GM12878 (cell line): ENCODE data around the gene BNC2. TPM values are rescaled to one million over a fixed set of nuclear protein-coding genes. Genes with fewer than 3 reads are reported as not detected.

Experiments used
- ATAC-seq: fragments of 200-7000 bp; cut with Tn5 transposase; 3 replicates; pipeline ENCODE4 v1.9.1; 2020; ENCODE audit warnings: mild to moderate bottlenecking, moderate library complexity
- BruUV-seq: library from RNA; stranded (reverse); fragments of 400-500 nt; replicated peaks from 2 replicates; lab custom pipeline; 2021; lab: Mats Ljungman, UMichigan
- CTCF ChIA-PET: fragments of 300-600 bp; sonication (Branson Sonifier 250); formaldehyde crosslinking; extraction: SDS; loops from one replicate; lab custom pipeline; 2021; ENCODE audit warnings: inconsistent platforms; lab: Yijun Ruan, JAX
- POLR2A ChIA-PET: fragments of 350-600 bp; formaldehyde crosslinking; extraction: SDS; loops from one replicate; lab custom pipeline; 2021; ENCODE audit warnings: inconsistent platforms; lab: Charles Lee
- RAD21 ChIA-PET: fragments of 300-600 bp; sonication (Branson Sonifier 250); formaldehyde crosslinking; loops from one replicate; lab custom pipeline; 2023; ENCODE audit warnings: antibody characterized with exemption; ENCODE audit not compliant: unreplicated experiment; lab: Charles Lee
- SMC1A ChIA-PET: fragments of 300-600 bp; sonication (Branson Sonifier 250); formaldehyde crosslinking; loops from one replicate; lab custom pipeline; 2023; ENCODE audit not compliant: unreplicated experiment, uncharacterized antibody; lab: Charles Lee
- DNase-seq: peaks from one replicate; pipeline ENCODE4 v3.0.0-alpha.2; 2011; ENCODE audit warnings: low read depth, low spot score
- FAIRE-seq: peaks from 3 replicates; lab custom pipeline; 2011; peaks lifted over from hg19 to GRCh38; lab: Jason Lieb, UNC
- H2AFZ ChIP-seq: 2 replicates; pipeline ENCODE4 v1.6.0; 2011; ENCODE audit warnings: low read depth, low read length, control low read depth; ENCODE audit not compliant: control insufficient read depth
- H3K27ac ChIP-seq: 2 replicates; pipeline ENCODE4 v1.5.1; 2011; ENCODE audit warnings: control low read depth; ENCODE audit not compliant: control insufficient read depth, insufficient read depth
- H3K27me3 ChIP-seq, 2 experiments: replicated peaks in 1 of 2; 2 replicates each; pipeline versions ENCODE4 v1.6.0 to v1.6.1; 2011; ENCODE audit warnings: low read length in 1 of 2; ENCODE audit not compliant: control insufficient read depth in 2 of 2, insufficient read depth in 2 of 2
- H3K36me3 ChIP-seq, 2 experiments: 2 replicates each; pipeline ENCODE4 v1.5.1; 2011; ENCODE audit warnings: low read length in 1 of 2; ENCODE audit not compliant: control insufficient read depth in 2 of 2, insufficient read depth in 2 of 2
- H3K4me1 ChIP-seq: 2 replicates; pipeline ENCODE4 v1.6.1; 2011; ENCODE audit warnings: mild to moderate bottlenecking, low read length, moderate library complexity, mixed read lengths; ENCODE audit not compliant: control insufficient read depth, insufficient read depth
- H3K4me2 ChIP-seq: 2 replicates; pipeline ENCODE4 v1.6.0; 2011; ENCODE audit warnings: control low read depth; ENCODE audit not compliant: control insufficient read depth, insufficient read depth
- H3K4me3 ChIP-seq: fragments of 200-600 bp; sonication (generic); 2 replicates; pipeline ENCODE4 v1.5.1; 2016
- H3K79me2 ChIP-seq: 2 replicates; pipeline ENCODE4 v1.6.0; 2011; ENCODE audit warnings: low read length; ENCODE audit not compliant: control insufficient read depth, insufficient read depth
- H3K9ac ChIP-seq: 2 replicates; pipeline ENCODE4 v1.8.0; 2011; ENCODE audit warnings: low read length, control low read depth, mixed read lengths; ENCODE audit not compliant: control insufficient read depth, insufficient read depth
- H3K9me3 ChIP-seq: replicated peaks from 3 replicates; pipeline ENCODE4 v1.5.1; 2011; ENCODE audit warnings: mild to moderate bottlenecking, low read length; ENCODE audit not compliant: control insufficient read depth, insufficient read depth
- H4K20me1 ChIP-seq: 2 replicates; pipeline ENCODE4 v1.6.0; 2011; ENCODE audit not compliant: control insufficient read depth, insufficient read depth
- BRCA1 ChIP-seq: IDR thresholded peaks from 2 replicates; pipeline ENCODE4 v1.6.1; 2011; ENCODE audit warnings: low read depth, low read length, improper control_type of control experiment
- ETV6 ChIP-seq, 2 experiments: fragments of 450-650 bp in 1 of 2; IDR thresholded peaks in 1 of 2; conservative IDR thresholded peaks in 1 of 2; 2 replicates each; pipeline ENCODE4 v1.6.1; 2014; ENCODE audit warnings: antibody characterized with exemption in 1 of 2, borderline replicate concordance in 1 of 2, low read depth in 1 of 2, mild to moderate bottlenecking in 1 of 2, moderate library complexity in 1 of 2
- IRF4 ChIP-seq: IDR thresholded peaks from 2 replicates; pipeline ENCODE4 v1.6.1; 2011; ENCODE audit warnings: low read depth, low read length
- KAT2A ChIP-seq: conservative IDR thresholded peaks from 2 replicates; pipeline ENCODE4 v1.6.1; 2011; ENCODE audit warnings: low read depth, low read length; ENCODE audit not compliant: control insufficient read depth
- NFIC ChIP-seq: IDR thresholded peaks from 2 replicates; pipeline ENCODE4 v1.6.1; 2012; ENCODE audit warnings: low read depth, mild to moderate bottlenecking, inconsistent platforms, low read length, moderate library complexity
- NR2F1 ChIP-seq: fragments of 450-650 bp; conservative IDR thresholded peaks from 2 replicates; pipeline ENCODE4 v1.6.1; 2017; ENCODE audit warnings: mild to moderate bottlenecking
- PAX5 ChIP-seq: IDR thresholded peaks from 2 replicates; pipeline ENCODE4 v1.6.1; 2011; ENCODE audit warnings: low read depth, low read length, borderline replicate concordance
- SKIL ChIP-seq: fragments of 450-650 bp; IDR thresholded peaks from 2 replicates; pipeline ENCODE4 v1.6.1; 2017; ENCODE audit warnings: mild to moderate bottlenecking, low read depth, inconsistent platforms; ENCODE audit not compliant: poor library complexity, severe bottlenecking
- STAT3 ChIP-seq: IDR thresholded peaks from 2 replicates; pipeline ENCODE4 v1.6.1; 2011; ENCODE audit warnings: low read depth, low read length, improper control_type of control experiment
- SUPT20H ChIP-seq: IDR thresholded peaks from 2 replicates; pipeline ENCODE4 v1.6.1; 2011; ENCODE audit warnings: low read depth, mild to moderate bottlenecking, low read length, moderate library complexity, borderline replicate concordance; ENCODE audit not compliant: control insufficient read depth
- TCF7 ChIP-seq: IDR thresholded peaks from 2 replicates; pipeline ENCODE4 v1.6.1; 2014; ENCODE audit warnings: antibody characterized with exemption, borderline replicate concordance
- YY1 ChIP-seq: IDR thresholded peaks from 2 replicates; pipeline ENCODE4 v1.6.1; 2011; ENCODE audit warnings: low read depth, mild to moderate bottlenecking, low read length
- WGBS: methylation state at CpG from one replicate; pipeline ENCODE4 v1.1.6; 2016; ENCODE audit warnings: low lambda C conversion rate; ENCODE audit not compliant: insufficient replicate concordance, insufficient coverage; ENCODE audit errors: missing lambda C conversion rate; 5-methylcytosine and 5-hydroxymethylcytosine counted together
- in situ Hi-C: fragments of 300-500 bp; cut with MboI; formaldehyde crosslinking; loops from 9 replicates; pipeline ENCODE4 v1.14.3; 2018; ENCODE audit warnings: mixed read lengths
- intact Hi-C: fragments of 100-400 bp; cut with micrococcal nuclease; formaldehyde crosslinking; loops from one replicate; pipeline ENCODE4 v1.14.2; 2022; ENCODE audit not compliant: unreplicated experiment
- polyA plus RNA-seq, 11 experiments: library from polyadenylated mRNA; depleted of rRNA in 4 of 11; unstranded in 6 of 11; stranded (reverse) in 5 of 11; fragments of >200 nt; fragmentation: Nextera tagmentation in 4 of 11; fragmentation: Illumina TruSeq in 1 of 11; extraction: Ambion mirVana in 4 of 11; extraction: Trizol in 1 of 11; gene quantifications; 1 replicate in 1 of 11; 2 replicates in 10 of 11; pipeline versions ENCODE4 v1.2.1 to v1.2.3, GENCODE V29; 2011 to 2016; ENCODE audit warnings: inconsistent platforms in 2 of 11, missing spikeins in 2 of 11, low read depth in 1 of 11
- total RNA-seq, 4 experiments: library from RNA; depleted of rRNA in 3 of 4; stranded (reverse); fragments of >200 nt in 3 of 4; fragmentation: Illumina TruSeq in 1 of 4; extraction: Trizol in 1 of 4; gene quantifications; 2 replicates each; pipeline versions ENCODE4 v1.2.1 to v1.2.3, GENCODE V29; 2013 to 2021

Gene BNC2
- total and polyA plus RNA-seq, 10 of the 15 experiments (the other 5 are each of a cell fraction or from before 2014, with no cell fraction given): 0.05 to 14.5 (median 0.26) TPM

- no peak for TF ChIP-seq KAT2A
- no peak for TF ChIP-seq SUPT20H
- TF ChIP-seq NFIC: no peak
- no peak for TF ChIP-seq SKIL
- TF ChIP-seq TCF7: no peak
- no peak for TF ChIP-seq NR2F1
- no peak for TF ChIP-seq IRF4
- TF ChIP-seq YY1: no peak
Observed at GRCh38 chr9:16803648-16804047, 66.8 kb downstream of the BNC2 start (continued).

- RAD21 ChIA-PET: no interaction called here
- TF ChIP-seq STAT3: no peak
- no peak for TF ChIP-seq ETV6 (conservative IDR thresholded peaks at IDR 0.05 in 1 of 2, IDR thresholded peaks at IDR 0.05 in 1 of 2; ENCODE audit: borderline replicate concordance in 1 of 2, low read depth in 1 of 2)
- TF ChIP-seq BRCA1: no peak
- no peak for TF ChIP-seq PAX5
- FAIRE-seq (no peak), ATAC-seq (no peak), DNase-seq (no peak)
- Histone ChIP-seq H3K27me3 (no peaks in the 10 kb centered on the region), H3K79me2 (no peaks in the 10 kb centered on the region), H3K4me1 (no peaks in the 10 kb centered on the region), H2AFZ (no peak overlapping the region), H3K27ac (no peak overlapping the region), H3K9ac (no peak overlapping the region), H4K20me1 (no peaks in the 10 kb centered on the region), H3K4me3 (no peak overlapping the region), H3K4me2 (no peak overlapping the region), H3K9me3 (no peaks in the 10 kb centered on the region), H3K36me3 (no peaks in the 10 kb centered on the region)
- POLR2A ChIA-PET: no interaction called here
- intact Hi-C loops: no loop called here
- in situ Hi-C loops: no loop called here
- BruUV-seq: no TSS peak
- CTCF ChIA-PET: no interaction called here
- SMC1A ChIA-PET: no interaction called here
- WGBS: 36% methylated on average over 10 of the region's 10 CpGs
Observed at GRCh38 chr9:16801871-16802466, 68.5 kb downstream of the BNC2 start.
